Fibroblast of lung (primary cell): Measurements from ENCODE around the gene TSPAN10. TPM values are rescaled to one million over a fixed set of nuclear protein-coding genes. Genes with fewer than 3 reads are reported as not detected.

Experiments used
- DNase-seq, 2 donors: peaks; one replicate each; pipeline versions ENCODE4 v3.0.0 to v3.0.0-alpha.2; 2010; ENCODE audit warnings: low read depth in 2 of 2
- H2AFZ ChIP-seq: 2 replicates; pipeline ENCODE4 v1.5.1; 2012; ENCODE audit warnings: low read length, control low read depth, inconsistent platforms
- H3K27ac ChIP-seq: 2 replicates; pipeline ENCODE4 v1.5.1; 2011; ENCODE audit warnings: low read length, control low read depth; ENCODE audit not compliant: insufficient read depth
- H3K27me3 ChIP-seq: 2 replicates; pipeline ENCODE4 v1.5.1; 2011; ENCODE audit warnings: mild to moderate bottlenecking, low read length; ENCODE audit not compliant: control insufficient read depth, insufficient read depth
- H3K36me3 ChIP-seq: 2 replicates; pipeline ENCODE4 v1.5.1; 2011; ENCODE audit warnings: low read length; ENCODE audit not compliant: control insufficient read depth, insufficient read depth
- H3K4me1 ChIP-seq: 2 replicates; pipeline ENCODE4 v1.5.1; 2011; ENCODE audit warnings: low read length; ENCODE audit not compliant: control insufficient read depth, insufficient read depth; ENCODE audit errors: extremely low read depth
- H3K4me2 ChIP-seq: 2 replicates; pipeline ENCODE4 v1.5.1; 2011; ENCODE audit warnings: low read length, control low read depth; ENCODE audit not compliant: insufficient read depth; ENCODE audit errors: extremely low read depth
- H3K4me3 ChIP-seq, 4 experiments: fragments of 200-600 bp in 1 of 4; sonication (generic) in 1 of 4; replicated peaks in 1 of 4; 2 replicates each; pipeline ENCODE4 v1.5.1; 2011 to 2016; ENCODE audit warnings: low read length in 4 of 4, low read depth in 3 of 4, mild to moderate bottlenecking in 3 of 4, control low read depth in 2 of 4, inconsistent platforms in 1 of 4, mixed read lengths in 1 of 4; ENCODE audit not compliant: insufficient read depth in 1 of 4; ENCODE audit errors: control extremely low read depth in 1 of 4
- H3K79me2 ChIP-seq: 2 replicates; pipeline ENCODE4 v1.5.1; 2012; ENCODE audit warnings: mild to moderate bottlenecking, low read length, inconsistent platforms; ENCODE audit not compliant: control insufficient read depth, insufficient read depth
- H3K9ac ChIP-seq: 2 replicates; pipeline ENCODE4 v1.5.1; 2011; ENCODE audit warnings: mild to moderate bottlenecking, low read length, control low read depth; ENCODE audit not compliant: insufficient read depth
- H3K9me3 ChIP-seq: 2 replicates; pipeline ENCODE4 v1.5.1; 2012; ENCODE audit warnings: low read depth, low read length; ENCODE audit not compliant: control insufficient read depth, insufficient read depth
- H4K20me1 ChIP-seq: 2 replicates; pipeline ENCODE4 v1.5.1; 2011; ENCODE audit warnings: low read length; ENCODE audit not compliant: control insufficient read depth, insufficient read depth; ENCODE audit errors: extremely low read depth
- CTCF ChIP-seq, 2 donors: IDR thresholded peaks in 1 of 2; conservative IDR thresholded peaks in 1 of 2; 1 replicate in 1 of 2; 2 replicates in 1 of 2; pipeline ENCODE4 v1.5.1; 2011 to 2012; ENCODE audit warnings: low read length in 2 of 2, control low read depth in 1 of 2, inconsistent platforms in 1 of 2, low read depth in 1 of 2, mild to moderate bottlenecking in 1 of 2
- EZH2 ChIP-seq: IDR thresholded peaks from 2 replicates; pipeline ENCODE4 v1.5.1; 2012; ENCODE audit warnings: low read length, control low read depth, mild to moderate bottlenecking; ENCODE audit errors: missing control alignments
- polyA plus RNA-seq, 2 donors: library from polyadenylated mRNA; depleted of rRNA in 1 of 2; stranded (reverse) in 1 of 2; unstranded in 1 of 2; fragments of >200 nt; gene quantifications; 2 replicates each; pipeline ENCODE4 v1.2.1, GENCODE V29; 2011 to 2012; ENCODE audit warnings: missing spikeins in 1 of 2
- total RNA-seq: library from RNA; depleted of rRNA; stranded (reverse); fragments of >200 nt; gene quantifications from 2 replicates; pipeline ENCODE4 v1.2.1, GENCODE V29; 2014

TSPAN10 gene
- total and polyA plus RNA-seq, 2 donors (not counting 1 experiment from before 2014, with no cell fraction given): 1.3 to 3.0 TPM

GRCh38 chr17:81680150-81680549, 43.2 kb downstream of the TSPAN10 start:
- no peak overlapping the region for H3K9ac ChIP-seq
- no peak for TF ChIP-seq CTCF (conservative IDR thresholded peaks at IDR 0.05 in 1 of 2, IDR thresholded peaks at IDR 0.05 in 1 of 2; ENCODE audit: low read depth in 1 of 2, low read length in 2 of 2)
- TF ChIP-seq EZH2: no peak
- no peaks in the 10 kb centered on the region for H3K27me3 ChIP-seq
- no peak for DNase-seq
- no peak overlapping the region for H2AFZ ChIP-seq
- H3K9me3 ChIP-seq: no peaks in the 10 kb centered on the region
- H4K20me1 ChIP-seq: no peaks in the 10 kb centered on the region
- no peak overlapping the region for H3K27ac ChIP-seq
- peaks cover 10% of the 10 kb centered on the region for H3K4me1 ChIP-seq
- no peak overlapping the region for H3K4me3 ChIP-seq
- H3K79me2 ChIP-seq: peaks cover 32% of the 10 kb centered on the region
- peaks cover 2% of the 10 kb centered on the region for H3K36me3 ChIP-seq
- H3K4me2 ChIP-seq: no peak overlapping the region

GRCh38 chr17:81681672-81682071, 44.7 kb downstream of the TSPAN10 start:
- H3K79me2 ChIP-seq: peaks cover 47% of the 10 kb centered on the region
- H3K4me3 ChIP-seq: no peak overlapping the region
- no peak for TF ChIP-seq EZH2
- no peak for TF ChIP-seq CTCF (conservative IDR thresholded peaks at IDR 0.05 in 1 of 2, IDR thresholded peaks at IDR 0.05 in 1 of 2; ENCODE audit: low read depth in 1 of 2, low read length in 2 of 2)
- peak overlapping the region; percentile 13 for H3K4me2 ChIP-seq
- H2AFZ ChIP-seq: no peak overlapping the region
- no peaks in the 10 kb centered on the region for H3K9me3 ChIP-seq
- H3K27me3 ChIP-seq: no peaks in the 10 kb centered on the region
- H3K4me1 ChIP-seq: peaks cover 12% of the 10 kb centered on the region
- H4K20me1 ChIP-seq: peaks cover 2% of the 10 kb centered on the region
- H3K27ac ChIP-seq: no peak overlapping the region
- no peak overlapping the region for H3K9ac ChIP-seq
- DNase-seq: peak in 1 of 2 donors; percentile 6
- peaks cover 12% of the 10 kb centered on the region for H3K36me3 ChIP-seq

GRCh38 chr17:81682565-81683207, 45.7 kb downstream of the TSPAN10 start:
- H3K27me3 ChIP-seq: no peaks in the 10 kb centered on the region
- peaks cover 12% of the 10 kb centered on the region for H3K4me1 ChIP-seq
- no peak overlapping the region for H2AFZ ChIP-seq
- peak in 1 of 2 donors; percentile 8 for DNase-seq
- peaks cover 20% of the 10 kb centered on the region for H3K36me3 ChIP-seq
- peak overlapping the region; percentile 88 for H3K4me2 ChIP-seq
- H3K9ac ChIP-seq: peak overlapping the region; percentile 92
- peak overlapping the region; percentile 80 to 97 (median 92) for H3K4me3 ChIP-seq
- H4K20me1 ChIP-seq: peaks cover 2% of the 10 kb centered on the region
- TF ChIP-seq EZH2 (no peak), CTCF (conservative IDR thresholded peaks at IDR 0.05 in 1 of 2, IDR thresholded peaks at IDR 0.05 in 1 of 2; ENCODE audit: low read depth in 1 of 2, low read length in 2 of 2) (no peak)
- no peaks in the 10 kb centered on the region for H3K9me3 ChIP-seq
- peak overlapping the region; percentile 94 for H3K27ac ChIP-seq
- peaks cover 56% of the 10 kb centered on the region for H3K79me2 ChIP-seq
